ENCODE data around the gene COX15.
"Not testable (repeated sequence)": the region's sequence is repeated elsewhere in the genome, so short reads cannot be mapped to it uniquely, and the experiment has no call there.

COX15 gene

DNA sequence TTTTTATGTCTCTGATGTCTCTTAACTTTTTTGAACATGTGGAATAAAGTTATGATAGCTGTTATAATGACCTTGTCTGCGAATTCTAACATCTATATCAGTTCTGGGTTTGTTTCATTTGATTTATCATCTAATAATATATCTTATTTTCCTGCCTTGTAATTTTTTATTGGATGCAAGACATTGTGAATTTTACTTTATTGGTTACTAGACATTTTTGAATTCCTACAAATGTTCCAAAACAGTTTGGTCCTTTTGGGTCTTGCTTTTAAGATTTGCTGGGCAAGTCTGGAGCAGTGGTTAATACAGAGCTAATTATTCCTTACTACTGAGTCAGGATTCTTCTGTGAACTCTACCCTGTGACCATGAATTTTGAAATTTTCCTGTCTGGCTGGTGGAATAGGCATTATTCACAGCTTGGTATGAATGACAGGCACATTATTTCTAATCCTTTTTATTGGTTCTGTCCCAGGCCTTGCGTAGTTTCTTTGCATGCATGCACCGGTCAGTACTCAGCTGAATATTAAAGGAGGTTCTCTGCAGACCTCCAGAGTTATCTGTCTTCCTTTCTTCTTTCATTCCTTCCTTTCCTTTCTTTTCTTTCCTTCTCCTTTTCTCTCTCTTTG lies 9.1 kb upstream of the COX15 start:
- DNase-seq (ENCODE audit: low spot score) = no peak

GRCh38 chr10:99740260-99740659 lies 8.3 kb upstream of the COX15 start:
- DNase-seq (ENCODE audit: low spot score) = no peak

- DNase-seq (ENCODE audit: low spot score) = not testable (repeated sequence)
These were observed 2.2 kb upstream of the COX15 start for GRCh38 chr10:99734111-99734510.

DNA sequence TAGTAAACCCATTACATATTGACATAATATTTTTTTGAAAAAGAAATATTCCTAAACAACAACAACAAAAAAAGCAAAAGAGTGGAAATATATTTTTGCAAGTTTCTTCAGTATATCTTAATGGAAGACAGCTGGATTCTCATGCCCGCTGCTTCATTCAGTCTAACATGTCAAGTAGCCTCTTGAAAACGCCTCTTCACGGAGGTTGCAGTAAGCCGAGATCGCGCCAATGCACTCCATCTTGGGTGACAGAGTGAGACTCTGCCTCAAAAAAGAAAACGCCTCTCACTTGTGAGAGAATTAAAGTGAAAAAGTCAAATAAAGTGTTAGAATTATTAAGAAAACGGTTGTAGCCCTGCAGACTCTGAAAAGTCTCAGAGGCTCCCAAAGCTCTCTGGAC lies 1.4 kb upstream of the COX15 start:
- no peak for DNase-seq (ENCODE audit: low spot score)

DNA sequence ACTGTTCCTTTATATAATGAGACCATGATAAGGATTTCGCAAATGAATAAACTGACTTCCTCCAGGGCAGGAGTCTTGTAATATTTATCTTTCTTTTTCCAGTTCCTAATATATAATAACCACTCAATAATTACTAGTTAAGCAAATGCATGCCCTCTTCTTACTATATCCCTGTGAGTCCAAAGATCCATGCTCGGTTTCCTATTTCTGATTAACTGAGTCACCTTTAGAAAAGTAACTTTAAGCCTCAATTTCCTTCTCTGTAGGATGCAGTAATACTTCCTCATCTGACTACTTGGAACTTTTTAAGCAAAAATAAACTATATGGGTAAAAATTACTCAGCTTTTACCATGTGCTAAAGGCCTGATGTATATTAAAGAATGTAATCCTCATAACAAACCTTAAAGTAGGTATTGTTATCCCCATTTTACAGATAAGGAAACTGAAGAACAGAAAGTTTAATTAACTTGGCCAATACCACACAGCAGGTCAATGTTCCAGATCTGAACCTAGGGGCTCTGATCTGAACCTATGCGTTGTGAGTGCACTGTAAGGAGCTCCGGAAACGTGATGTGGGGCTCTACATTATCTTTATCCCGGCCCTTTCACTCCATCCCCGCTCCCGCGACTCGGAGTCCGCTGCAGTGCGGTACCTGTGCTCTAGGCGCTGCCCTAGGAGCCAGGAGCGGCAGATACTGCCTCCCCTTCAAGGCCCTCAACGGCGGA lies 458 bp downstream of the COX15 start:
- DNase-seq (ENCODE audit: low spot score) = peak; percentile 4

DNA sequence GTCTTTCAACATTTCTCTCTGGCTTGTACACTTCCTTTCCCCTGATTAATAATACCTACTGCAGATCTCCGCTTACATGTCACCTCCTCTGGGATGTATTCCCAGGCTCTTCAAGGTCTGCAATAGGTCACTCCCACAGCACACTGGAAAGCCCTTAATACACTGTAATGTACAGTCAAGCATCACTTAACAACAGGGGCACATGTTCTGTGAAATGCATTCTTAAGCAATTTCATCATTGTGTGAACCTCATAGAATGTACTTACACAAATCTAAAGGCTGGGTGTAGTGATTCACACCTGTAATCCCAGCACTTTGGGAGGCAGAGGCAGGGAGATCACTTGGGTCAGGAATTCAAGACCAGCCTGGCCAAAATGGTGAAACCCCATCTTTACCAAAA lies 1.9 kb downstream of the COX15 start:
- no peak for DNase-seq (ENCODE audit: low spot score)

- no peak for DNase-seq (ENCODE audit: low spot score)
These were observed 11.5 kb downstream of the COX15 start for GRCh38 chr10:99720387-99720786.

GRCh38 chr10:99714446-99714845 lies 17.5 kb downstream of the COX15 start:
- no peak for DNase-seq (ENCODE audit: low spot score)

GRCh38 chr10:99711129-99711719 lies 20.7 kb downstream of the COX15 start:
- peak; percentile 65 for DNase-seq (ENCODE audit: low spot score)

- DNase-seq (ENCODE audit: low spot score) = no peak
These were observed 22.3 kb downstream of the COX15 start for GRCh38 chr10:99709480-99710229.

DNA sequence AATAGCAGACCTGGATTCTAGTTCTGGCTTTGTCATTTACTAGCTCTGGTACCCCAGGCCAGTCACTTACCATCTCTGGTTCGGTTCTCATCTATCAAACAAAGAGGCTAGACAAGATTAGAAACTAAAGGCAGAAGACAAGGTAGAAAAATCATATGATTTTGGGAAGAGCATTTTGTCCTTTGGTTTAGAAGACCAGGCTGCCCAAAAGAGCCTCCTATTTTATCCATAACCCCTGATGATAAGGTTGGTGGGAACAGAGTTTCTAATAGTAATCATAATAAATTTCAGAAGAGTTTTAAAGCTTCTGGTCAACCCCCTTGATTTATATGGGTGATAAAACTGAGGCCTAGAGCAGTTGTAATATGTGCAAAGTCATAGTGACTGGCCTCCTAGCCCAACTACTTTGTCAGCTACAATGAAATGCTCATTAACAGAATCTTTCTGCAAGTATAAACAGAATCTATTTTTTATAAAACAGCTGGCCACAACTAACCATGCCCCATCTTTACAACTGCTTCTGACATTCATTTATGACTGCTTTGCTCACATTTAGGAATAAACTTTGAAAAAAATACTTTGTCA lies 23.4 kb downstream of the COX15 start:
- no peak for DNase-seq (ENCODE audit: low spot score)

DNA sequence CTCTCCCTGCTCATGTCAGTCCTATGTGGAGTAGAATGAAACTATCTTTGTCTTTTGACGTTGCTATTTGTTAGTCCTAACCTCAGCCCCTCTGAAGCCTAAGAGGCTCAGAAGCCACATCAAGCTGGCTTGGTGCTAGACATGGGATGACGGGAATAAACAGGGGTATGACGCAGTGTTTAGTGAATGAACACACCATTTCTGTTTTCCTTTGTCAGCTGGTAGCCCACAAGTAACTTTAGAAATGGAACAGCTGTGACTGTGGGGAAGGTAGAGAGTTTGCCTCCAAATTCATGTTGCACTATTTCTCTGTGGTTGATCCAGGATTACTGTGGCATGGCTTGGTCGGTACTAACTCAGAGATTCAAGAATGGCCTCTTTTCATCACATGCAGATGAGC lies 31.3 kb downstream of the COX15 start:
- DNase-seq (ENCODE audit: low spot score) = no peak

GRCh38 chr10:99698504-99699080 lies 33.3 kb downstream of the COX15 start:
- DNase-seq (ENCODE audit: low spot score) = no peak

GRCh38 chr10:99695761-99696160 lies 36.2 kb downstream of the COX15 start:
- DNase-seq (ENCODE audit: low spot score) = no peak

- DNase-seq (ENCODE audit: low spot score) = no peak
These were observed 37.9 kb downstream of the COX15 start for GRCh38 chr10:99693933-99694583.

DNA sequence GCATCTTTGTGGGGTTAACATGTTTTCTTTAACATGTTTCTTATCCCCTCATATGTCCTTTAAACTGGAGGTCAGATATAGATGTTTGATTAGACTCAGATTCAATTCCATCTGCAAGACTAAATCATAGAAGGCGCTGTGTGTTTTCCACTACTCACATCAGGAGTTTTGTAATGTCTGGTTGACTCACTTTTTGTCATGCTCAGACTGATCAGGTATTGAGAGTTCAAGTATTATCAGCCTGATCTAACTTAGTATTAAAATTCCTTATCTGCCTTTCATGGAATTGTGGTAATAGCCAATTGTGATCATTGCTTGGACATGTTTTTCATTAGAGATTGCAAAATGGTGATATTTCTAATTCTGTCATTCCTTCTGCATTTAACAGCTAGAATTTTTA lies 42.5 kb downstream of the COX15 start:
- DNase-seq (ENCODE audit: low spot score) = no peak

- peak; percentile 60 for DNase-seq (ENCODE audit: low spot score)
These were observed 46.3 kb downstream of the COX15 start for GRCh38 chr10:99685597-99685967.

- no peak for DNase-seq (ENCODE audit: low spot score)
These were observed 49.2 kb downstream of the COX15 start for GRCh38 chr10:99682752-99683151.

All from pons (tissue), 1 donor.